KMS-11 (cell line): Measurements from ENCODE around the gene FMO5.

Experiments used
- H2AFZ ChIP-seq: fragments of 200-600 bp; sonication (generic); 2 replicates; pipeline ENCODE4 v1.6.1; 2016; ENCODE audit warnings: antibody characterized with exemption, mixed run types, low read depth
- H3K27ac ChIP-seq: fragments of 200-600 bp; sonication (generic); 2 replicates; pipeline ENCODE4 v1.6.1; 2016; ENCODE audit warnings: mild to moderate bottlenecking, mixed run types
- H3K27me3 ChIP-seq: fragments of 200-600 bp; sonication (generic); 2 replicates; pipeline ENCODE4 v1.6.1; 2017; ENCODE audit warnings: mild to moderate bottlenecking, low read depth, mixed run types, moderate library complexity; ENCODE audit not compliant: insufficient read depth
- H3K36me3 ChIP-seq: fragments of 200-600 bp; sonication (generic); 2 replicates; pipeline ENCODE4 v1.6.1; 2017; ENCODE audit warnings: mild to moderate bottlenecking, mixed run types; ENCODE audit not compliant: insufficient read depth
- H3K4me1 ChIP-seq: fragments of 200-600 bp; sonication (generic); 2 replicates; pipeline ENCODE4 v1.6.1; 2016; ENCODE audit warnings: mild to moderate bottlenecking, low read depth, mixed run types; ENCODE audit not compliant: poor library complexity, severe bottlenecking
- H3K4me2 ChIP-seq: fragments of 200-600 bp; sonication (generic); 2 replicates; pipeline ENCODE4 v1.7.0; 2016; ENCODE audit warnings: mild to moderate bottlenecking, mixed run types
- H3K4me3 ChIP-seq: fragments of 200-600 bp; sonication (generic); IDR thresholded peaks from 2 replicates; pipeline ENCODE4 v1.6.1; 2017; ENCODE audit warnings: low read depth, low read length, mixed read lengths; ENCODE audit not compliant: insufficient read depth
- H3K79me2 ChIP-seq: fragments of 200-600 bp; sonication (generic); 2 replicates; pipeline ENCODE4 v1.6.1; 2016; ENCODE audit warnings: low read depth, mixed run types; ENCODE audit not compliant: insufficient read depth
- H3K9ac ChIP-seq: fragments of 200-600 bp; sonication (generic); 2 replicates; pipeline ENCODE4 v1.6.1; 2016; ENCODE audit warnings: mild to moderate bottlenecking, mixed run types
- H4K20me1 ChIP-seq: fragments of 200-600 bp; sonication (generic); 2 replicates; pipeline ENCODE4 v1.6.1; 2016; ENCODE audit warnings: mild to moderate bottlenecking, mixed run types; ENCODE audit not compliant: insufficient read depth
- TF ChIP-seq, protein P1 (sequence below): fragments of 200-600 bp; sonication (generic); conservative IDR thresholded peaks from 2 replicates; pipeline ENCODE4 v1.6.1; 2017; ENCODE audit warnings: low read depth, mild to moderate bottlenecking, antibody characterized with exemption, low read length, moderate library complexity, mixed read lengths

Gene FMO5

DNA sequence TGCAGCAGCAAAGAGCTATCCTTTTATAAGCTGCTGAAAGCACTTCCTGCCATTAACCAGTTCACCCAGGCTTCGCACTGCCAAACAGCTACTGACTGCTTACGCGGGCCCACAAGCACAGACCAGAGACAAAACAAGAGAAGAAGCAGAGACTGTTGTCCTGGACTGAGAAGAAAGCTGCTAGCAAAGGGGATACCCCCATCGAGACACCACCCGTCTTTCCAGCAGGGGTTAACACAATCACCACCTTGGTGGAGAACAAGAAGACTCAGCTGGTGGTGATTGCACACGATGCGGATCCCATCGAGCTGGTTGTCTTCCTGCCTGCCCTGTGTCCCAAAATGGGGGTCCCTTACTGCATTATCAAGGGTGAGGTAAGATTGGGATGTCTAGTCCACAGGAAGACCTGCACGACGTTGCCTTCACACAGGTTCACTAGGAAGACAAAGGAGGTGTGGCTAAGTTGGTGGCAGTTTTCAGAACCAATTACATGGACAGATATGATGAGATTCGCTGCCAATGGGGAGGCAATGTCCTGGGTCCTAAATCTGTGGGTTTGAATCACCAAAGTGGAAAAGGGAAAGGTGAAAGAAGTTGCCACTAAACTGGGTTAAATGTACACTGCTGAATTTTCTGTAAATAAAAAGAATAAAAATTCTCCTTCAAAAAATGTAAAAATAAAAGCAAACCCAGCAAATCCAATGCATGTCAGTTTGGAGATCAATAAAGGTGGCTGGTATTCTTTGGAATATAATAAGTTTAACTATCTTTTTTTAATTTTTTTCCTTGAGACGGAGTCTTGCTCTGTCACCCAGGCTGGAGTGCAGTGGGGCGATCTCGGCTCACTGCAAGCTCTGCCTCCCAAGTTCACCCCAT is 1.2 kb downstream of the FMO5 start:
- Histone ChIP-seq H3K4me2 (no peak overlapping the region), H3K4me1 (no peaks in the 10 kb centered on the region), H3K4me3 (no peak overlapping the region), H3K27ac (no peak overlapping the region), H3K79me2 (no peaks in the 10 kb centered on the region), H3K27me3 (no peaks in the 10 kb centered on the region), H3K9ac (no peak overlapping the region), H4K20me1 (no peaks in the 10 kb centered on the region), H3K36me3 (no peaks in the 10 kb centered on the region), H2AFZ (no peak overlapping the region)
- TF ChIP-seq, protein P1, sequence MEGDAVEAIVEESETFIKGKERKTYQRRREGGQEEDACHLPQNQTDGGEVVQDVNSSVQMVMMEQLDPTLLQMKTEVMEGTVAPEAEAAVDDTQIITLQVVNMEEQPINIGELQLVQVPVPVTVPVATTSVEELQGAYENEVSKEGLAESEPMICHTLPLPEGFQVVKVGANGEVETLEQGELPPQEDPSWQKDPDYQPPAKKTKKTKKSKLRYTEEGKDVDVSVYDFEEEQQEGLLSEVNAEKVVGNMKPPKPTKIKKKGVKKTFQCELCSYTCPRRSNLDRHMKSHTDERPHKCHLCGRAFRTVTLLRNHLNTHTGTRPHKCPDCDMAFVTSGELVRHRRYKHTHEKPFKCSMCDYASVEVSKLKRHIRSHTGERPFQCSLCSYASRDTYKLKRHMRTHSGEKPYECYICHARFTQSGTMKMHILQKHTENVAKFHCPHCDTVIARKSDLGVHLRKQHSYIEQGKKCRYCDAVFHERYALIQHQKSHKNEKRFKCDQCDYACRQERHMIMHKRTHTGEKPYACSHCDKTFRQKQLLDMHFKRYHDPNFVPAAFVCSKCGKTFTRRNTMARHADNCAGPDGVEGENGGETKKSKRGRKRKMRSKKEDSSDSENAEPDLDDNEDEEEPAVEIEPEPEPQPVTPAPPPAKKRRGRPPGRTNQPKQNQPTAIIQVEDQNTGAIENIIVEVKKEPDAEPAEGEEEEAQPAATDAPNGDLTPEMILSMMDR, result no peak

DNA sequence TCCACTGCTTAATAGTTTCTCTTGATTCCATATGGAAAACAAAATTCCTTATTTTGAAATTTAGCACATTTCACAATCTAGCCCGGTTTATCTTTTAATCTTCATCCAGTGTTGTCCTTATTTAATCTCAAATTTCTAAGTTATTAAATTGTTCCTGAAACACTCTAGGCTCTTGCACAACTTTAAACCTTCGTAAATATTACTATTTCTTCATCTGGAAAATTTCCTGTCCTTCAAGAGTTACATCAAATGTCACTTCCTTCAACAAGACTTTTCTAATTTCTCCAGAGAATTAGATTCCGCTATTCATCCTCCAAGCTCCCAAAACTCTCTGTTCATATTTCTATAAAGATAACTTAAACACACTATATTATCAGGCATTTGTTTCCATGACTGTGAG is 6.5 kb downstream of the FMO5 start:
- Histone ChIP-seq H3K4me3 (no peak overlapping the region), H4K20me1 (no peaks in the 10 kb centered on the region), H3K27ac (no peak overlapping the region), H3K4me2 (no peak overlapping the region), H3K79me2 (no peaks in the 10 kb centered on the region), H3K36me3 (no peaks in the 10 kb centered on the region), H3K4me1 (no peaks in the 10 kb centered on the region), H3K27me3 (no peaks in the 10 kb centered on the region), H3K9ac (no peak overlapping the region), H2AFZ (no peak overlapping the region)
- TF ChIP-seq, protein P1, result no peak

DNA sequence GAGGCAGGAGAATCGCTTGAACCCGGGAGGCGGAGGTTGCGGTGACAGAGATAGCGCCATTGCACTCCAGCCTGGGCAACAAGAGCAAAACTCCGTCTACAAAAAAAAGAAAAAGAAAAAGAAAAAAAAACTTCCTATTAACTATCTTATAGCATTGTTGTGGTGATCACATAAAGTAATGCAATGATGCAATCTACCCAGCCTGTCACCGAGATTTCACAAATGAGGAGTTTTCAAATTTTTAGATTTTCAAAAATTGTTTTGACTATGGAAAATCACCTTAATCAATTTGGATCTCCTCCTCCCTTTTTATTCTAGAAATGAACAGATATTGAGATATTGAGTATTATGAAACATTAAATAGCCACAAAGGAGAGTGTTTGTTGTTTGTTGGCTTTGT is 8.0 kb downstream of the FMO5 start:
- no peak overlapping the region for H3K4me3 ChIP-seq
- H4K20me1 ChIP-seq, result no peaks in the 10 kb centered on the region
- no peak overlapping the region for H3K9ac ChIP-seq
- no peak overlapping the region for H3K4me2 ChIP-seq
- H3K36me3 ChIP-seq, result no peaks in the 10 kb centered on the region
- TF ChIP-seq, protein P1, result no peak
- H3K27me3 ChIP-seq, result no peaks in the 10 kb centered on the region
- H2AFZ ChIP-seq, result no peak overlapping the region
- no peaks in the 10 kb centered on the region for H3K4me1 ChIP-seq
- no peak overlapping the region for H3K27ac ChIP-seq
- no peaks in the 10 kb centered on the region for H3K79me2 ChIP-seq

DNA sequence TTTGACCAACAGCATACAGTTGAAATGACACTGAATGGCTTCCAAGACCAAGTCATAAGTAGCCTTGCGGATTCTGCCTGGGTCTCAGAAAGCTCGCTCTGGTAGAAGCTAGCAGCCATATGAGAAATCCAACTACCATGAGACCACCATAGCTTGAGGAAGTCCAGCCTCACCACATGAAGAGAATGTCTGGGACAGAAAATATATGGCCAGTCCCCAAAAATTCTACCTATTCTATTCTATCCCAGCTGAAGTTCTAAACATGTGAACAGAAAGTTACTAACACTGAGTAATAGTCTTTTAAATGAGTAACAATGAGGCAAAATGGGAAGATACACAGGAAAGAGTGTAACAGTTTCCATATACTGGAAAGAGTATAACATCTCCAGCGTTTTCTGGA is 9.0 kb downstream of the FMO5 start:
- H3K4me1 ChIP-seq, result no peaks in the 10 kb centered on the region
- H3K4me2 ChIP-seq, result no peak overlapping the region
- TF ChIP-seq, protein P1, result no peak
- H3K9ac ChIP-seq, result no peak overlapping the region
- no peaks in the 10 kb centered on the region for H3K79me2 ChIP-seq
- H2AFZ ChIP-seq, result no peak overlapping the region
- no peaks in the 10 kb centered on the region for H3K27me3 ChIP-seq
- H3K36me3 ChIP-seq, result no peaks in the 10 kb centered on the region
- no peak overlapping the region for H3K27ac ChIP-seq
- H3K4me3 ChIP-seq, result no peak overlapping the region
- H4K20me1 ChIP-seq, result no peaks in the 10 kb centered on the region
